Measurements from ENCODE around the gene EIF4B. TPM values are rescaled to one million over a fixed set of nuclear protein-coding genes. Genes with fewer than 3 reads are reported as not detected.
A peak's percentile ranks its signal among the peaks of the same experiment; 100 is the strongest.

The EIF4B gene
- total and polyA plus RNA-seq, 9 of the 15 experiments (the other 6 are each of a cell fraction or from before 2014, with no cell fraction given), result 138 to 669 (median 552) TPM

DNA sequence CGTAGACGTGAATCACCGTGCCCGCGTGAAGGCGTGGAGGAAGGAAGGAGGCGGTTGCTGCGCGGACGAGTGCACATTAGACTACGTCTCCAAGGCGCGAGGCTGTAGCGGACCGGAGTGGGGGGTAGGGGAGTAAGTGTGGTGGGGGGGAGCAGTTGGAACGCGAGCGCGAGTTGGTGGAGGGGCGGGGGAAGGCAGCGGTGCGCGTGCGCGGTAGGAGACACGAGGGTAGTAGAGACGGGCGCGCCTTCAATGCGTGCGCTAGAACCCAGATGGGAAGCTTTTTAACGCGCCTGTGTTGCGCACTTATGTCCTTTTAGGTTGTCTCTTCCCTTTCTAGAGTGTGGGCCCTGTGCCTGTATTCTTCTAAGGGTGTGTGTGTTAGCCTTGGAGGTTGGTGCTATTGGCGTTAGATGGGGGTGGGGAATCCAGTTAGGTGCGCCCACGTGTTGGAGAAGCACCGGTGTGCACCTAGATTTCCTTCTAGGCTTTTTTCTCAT is 604 bp downstream of the EIF4B start (continued):
- TF ChIP-seq SRSF7 (optimal IDR thresholded peaks at IDR 0.05; ENCODE audit: low read depth, low read length) (no peak), NFE2 (IDR thresholded peaks at IDR 0.05; ENCODE audit: low read depth) (no peak), FOXA1 (IDR thresholded peaks at IDR 0.05; ENCODE audit: borderline replicate concordance) (no peak), ETV5 (CRISPR knock-in tag; IDR thresholded peaks at IDR 0.05; ENCODE audit: low read depth) (no peak), PHF20 (IDR thresholded peaks at IDR 0.05; ENCODE audit: partially characterized antibody) (peak; percentile 0), AFF1 (IDR thresholded peaks at IDR 0.05; ENCODE audit: low read depth in 1 of 2, partially characterized antibody in 2 of 2) (peak; percentile 2 to 9), YY1 (IDR thresholded peaks at IDR 0.05; ENCODE audit: borderline replicate concordance in 1 of 3, control insufficient read depth in 1 of 3, extremely low read depth in 1 of 3, insufficient read depth in 3 of 3, insufficient read length in 1 of 3, insufficient replicate concordance in 2 of 3, low read depth in 1 of 3, low read length in 2 of 3) (no peak), L3MBTL2 (IDR thresholded peaks at IDR 0.05) (no peak), ZNF592 (IDR thresholded peaks at IDR 0.05) (no peak), IFI16 (CRISPR knock-in tag; IDR thresholded peaks at IDR 0.05) (no peak), ZFP36 (IDR thresholded peaks at IDR 0.05; ENCODE audit: low read depth, low read length, partially characterized antibody) (no peak), MTA2 (IDR thresholded peaks at IDR 0.05; ENCODE audit: low read depth) (no peak), PHTF2 (CRISPR knock-in tag; IDR thresholded peaks at IDR 0.05) (no peak), CCAR2 (IDR thresholded peaks at IDR 0.05; ENCODE audit: low read depth, low read length) (no peak)
- TF ChIP-seq, protein P1, sequence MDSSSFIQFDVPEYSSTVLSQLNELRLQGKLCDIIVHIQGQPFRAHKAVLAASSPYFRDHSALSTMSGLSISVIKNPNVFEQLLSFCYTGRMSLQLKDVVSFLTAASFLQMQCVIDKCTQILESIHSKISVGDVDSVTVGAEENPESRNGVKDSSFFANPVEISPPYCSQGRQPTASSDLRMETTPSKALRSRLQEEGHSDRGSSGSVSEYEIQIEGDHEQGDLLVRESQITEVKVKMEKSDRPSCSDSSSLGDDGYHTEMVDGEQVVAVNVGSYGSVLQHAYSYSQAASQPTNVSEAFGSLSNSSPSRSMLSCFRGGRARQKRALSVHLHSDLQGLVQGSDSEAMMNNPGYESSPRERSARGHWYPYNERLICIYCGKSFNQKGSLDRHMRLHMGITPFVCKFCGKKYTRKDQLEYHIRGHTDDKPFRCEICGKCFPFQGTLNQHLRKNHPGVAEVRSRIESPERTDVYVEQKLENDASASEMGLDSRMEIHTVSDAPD (CRISPR knock-in tag; IDR thresholded peaks at IDR 0.05), result no peak
